GOT3 (cell line): ENCODE measurements around the gene FOXO3.

Experiments
- DNase-seq: peaks from one replicate; lab custom pipeline; 2025; ENCODE audit warnings: mixed read lengths; lab: John Stamatoyannopoulos, UW

FOXO3 gene

DNA sequence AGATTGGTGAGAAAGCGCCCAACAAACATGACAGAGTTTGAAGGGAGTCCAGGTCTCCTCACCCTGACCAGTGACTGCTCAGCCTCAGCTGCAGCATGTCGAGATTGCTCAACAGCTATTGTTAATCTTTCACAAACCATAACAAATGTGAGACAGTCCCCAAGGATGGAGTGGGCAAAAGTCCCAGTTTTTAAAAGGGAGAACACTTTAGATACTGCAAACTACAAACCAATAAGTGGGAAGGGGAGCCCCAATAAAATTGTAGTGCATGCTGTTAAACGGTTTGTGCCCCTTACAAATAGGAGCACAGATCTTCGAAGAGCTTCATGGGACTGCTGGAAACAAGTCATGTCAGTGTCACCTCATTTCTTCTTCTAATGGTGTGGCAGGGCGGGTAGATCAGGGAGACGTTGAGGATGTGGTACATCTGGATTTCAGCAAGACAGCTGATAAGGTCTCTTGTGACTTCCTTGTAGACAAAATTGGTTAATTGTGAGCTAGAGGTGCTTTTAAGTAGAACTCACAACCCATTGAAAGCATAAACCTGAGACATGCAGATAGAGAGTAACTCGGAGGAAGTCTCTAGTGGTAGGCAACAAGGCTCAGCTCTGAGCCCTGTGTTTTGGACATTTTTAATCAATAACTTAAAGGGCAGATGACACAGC is 153.5 kb downstream of the FOXO3 start:
- no peak for DNase-seq

GRCh38 chr6:108714766-108715414 is 154.2 kb downstream of the FOXO3 start:
- DNase-seq: no peak

DNA sequence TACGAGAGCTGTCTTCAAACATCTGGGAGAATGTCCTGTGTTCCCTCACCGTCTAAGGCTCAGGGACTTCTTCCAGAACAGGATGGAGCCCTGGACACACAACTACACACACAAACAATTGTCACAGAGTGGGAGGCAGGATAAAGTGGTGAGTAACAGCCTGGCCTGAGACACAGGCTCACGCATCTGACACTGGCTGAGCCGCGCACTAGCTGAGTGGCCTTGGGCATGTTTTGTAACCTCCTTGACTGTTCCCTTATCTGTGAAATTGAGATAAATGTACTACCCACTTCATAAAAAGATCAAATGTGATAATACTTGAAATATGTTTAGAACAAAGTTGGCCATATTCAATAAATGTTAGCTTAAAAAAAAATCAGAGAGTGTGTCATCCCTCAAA is 155.1 kb downstream of the FOXO3 start:
- no peak for DNase-seq

DNA sequence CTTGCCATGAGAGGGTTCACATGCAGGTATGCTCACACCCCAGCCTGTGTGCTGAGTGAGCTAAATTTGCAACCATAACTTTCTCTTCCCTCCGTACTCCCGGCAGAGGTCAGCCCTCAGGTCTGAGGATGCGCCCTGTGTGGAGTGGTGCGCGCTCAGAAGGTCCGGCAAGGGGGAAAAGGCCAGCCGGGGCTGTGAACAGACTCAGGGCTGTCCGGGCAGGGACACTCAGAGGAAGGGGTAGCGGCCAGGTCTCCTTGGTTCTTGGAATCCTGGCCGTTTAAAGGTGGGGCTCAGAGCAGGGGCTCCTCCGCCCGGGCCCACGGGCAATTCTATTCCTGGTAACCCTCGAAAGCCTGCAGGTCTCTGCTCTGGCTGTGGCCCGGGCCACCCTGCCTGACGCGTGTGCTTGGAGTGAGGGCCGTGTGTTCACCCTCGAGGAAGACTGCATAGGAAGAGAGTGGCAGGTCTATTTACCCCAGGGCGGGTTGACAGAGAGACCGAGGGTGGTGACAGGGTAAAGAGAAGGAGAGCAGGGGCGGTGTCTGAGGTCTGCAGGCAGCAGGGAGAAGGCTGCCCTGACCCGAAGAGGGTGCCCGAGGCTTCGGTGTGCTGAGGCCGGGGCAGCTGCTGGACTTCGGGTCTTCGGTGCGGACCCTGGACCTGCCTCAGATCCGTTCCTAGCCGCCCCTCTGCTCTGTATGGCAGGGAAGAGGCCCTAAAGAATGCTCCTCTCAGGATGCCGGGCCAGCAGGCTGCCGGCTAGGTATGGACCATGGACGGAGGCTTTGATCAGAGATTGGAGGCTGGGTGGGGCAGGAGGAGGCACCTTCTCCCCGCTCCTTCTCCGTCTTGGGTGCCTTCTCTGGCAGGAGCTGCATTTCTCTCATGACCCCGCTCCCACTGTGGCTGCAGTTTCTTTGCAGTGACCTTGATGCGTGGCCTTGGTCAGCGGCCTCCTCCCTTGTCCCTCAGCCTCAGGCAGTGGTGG is 156.4 kb downstream of the FOXO3 start:
- no peak for DNase-seq

DNA sequence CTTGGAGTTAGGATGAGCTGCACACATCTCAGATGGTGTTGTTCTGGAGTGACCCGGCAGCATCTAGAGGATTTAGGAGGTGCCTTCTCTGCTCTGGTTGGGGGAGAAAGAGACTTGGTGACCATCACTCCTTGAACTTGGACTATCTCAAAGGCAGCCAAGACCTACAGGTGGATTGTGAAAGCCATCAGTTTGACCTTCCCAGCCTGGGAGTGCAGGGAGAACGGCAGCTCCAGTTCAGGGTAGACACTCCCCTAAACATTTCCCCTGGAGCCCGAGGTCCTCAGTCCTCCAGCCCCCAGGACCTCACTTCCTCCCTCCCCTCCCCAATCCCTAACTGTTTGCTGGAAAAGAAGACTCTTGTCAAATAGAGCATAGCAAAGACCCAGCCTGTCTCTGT is 158.8 kb downstream of the FOXO3 start:
- no peak for DNase-seq

- DNase-seq: no peak
These were observed 160.1 kb downstream of the FOXO3 start for GRCh38 chr6:108720827-108721226.

DNA sequence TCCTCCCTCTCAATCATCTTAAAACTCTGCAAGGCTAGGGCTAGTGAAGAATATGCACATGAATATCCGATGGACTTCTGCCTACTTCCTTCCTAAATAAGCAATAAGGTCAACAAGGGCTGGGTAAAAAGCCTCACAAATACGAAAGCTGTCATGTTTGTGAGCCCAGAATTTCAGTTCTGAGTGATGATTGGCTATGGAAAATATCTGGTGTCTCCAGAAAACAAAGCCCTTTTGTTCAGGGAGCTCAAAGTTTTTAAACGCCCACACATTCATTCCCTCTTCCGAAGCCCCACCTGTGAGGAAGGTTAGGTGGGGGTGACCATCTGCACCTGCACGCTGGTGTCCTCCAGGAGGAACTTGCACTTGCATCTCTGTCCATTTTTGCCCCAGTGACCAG is 160.6 kb downstream of the FOXO3 start:
- no peak for DNase-seq

- no peak for DNase-seq
These were observed 162.9 kb downstream of the FOXO3 start for GRCh38 chr6:108723594-108723993.

- DNase-seq: no peak
These were observed 166.1 kb downstream of the FOXO3 start for GRCh38 chr6:108726726-108727339.

GRCh38 chr6:108727966-108728730 is 167.4 kb downstream of the FOXO3 start:
- no peak for DNase-seq

DNA sequence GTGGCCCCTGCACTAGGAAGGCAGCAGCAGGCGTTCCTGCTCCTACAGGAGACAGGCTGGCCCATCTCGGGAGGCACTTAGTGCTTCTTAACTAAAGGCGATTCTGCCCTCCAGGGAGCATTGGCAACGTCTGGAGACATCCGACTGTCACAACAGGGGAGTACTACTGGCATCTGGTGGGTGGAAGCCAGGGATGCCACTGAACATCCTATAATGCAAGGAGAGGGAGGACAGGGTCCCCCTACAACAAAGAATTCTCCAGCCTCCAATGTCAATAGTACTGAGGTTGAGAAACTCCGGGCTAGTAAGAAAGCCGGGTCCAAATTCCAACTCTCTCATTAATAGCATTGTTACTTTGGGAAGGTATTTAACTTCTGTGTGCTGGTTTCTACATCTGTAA is 168.1 kb downstream of the FOXO3 start:
- DNase-seq: no peak

GRCh38 chr6:108730635-108731515 is 170.2 kb downstream of the FOXO3 start:
- no peak for DNase-seq

GRCh38 chr6:108732091-108732870 is 171.6 kb downstream of the FOXO3 start:
- DNase-seq: no peak

DNA sequence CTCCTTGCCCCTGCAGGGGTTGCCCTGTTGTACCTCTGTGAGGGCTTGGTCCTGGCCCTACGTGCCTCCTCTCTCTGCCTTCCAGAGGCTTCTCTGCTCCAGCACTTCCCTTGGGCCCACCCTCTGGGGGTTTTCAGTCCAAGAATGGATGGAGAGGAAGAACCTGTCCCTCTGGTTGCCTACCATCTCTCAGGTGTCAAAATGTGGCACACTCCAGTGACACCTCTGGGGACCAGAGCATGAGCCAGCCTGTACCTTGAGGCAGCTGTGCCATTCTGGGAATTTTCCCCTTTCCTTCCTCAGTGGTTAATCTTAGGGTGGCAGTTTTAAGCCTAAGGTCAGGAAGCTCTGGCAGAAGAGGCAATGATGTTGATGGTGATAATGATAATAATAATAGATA is 172.3 kb downstream of the FOXO3 start:
- DNase-seq: no peak

DNA sequence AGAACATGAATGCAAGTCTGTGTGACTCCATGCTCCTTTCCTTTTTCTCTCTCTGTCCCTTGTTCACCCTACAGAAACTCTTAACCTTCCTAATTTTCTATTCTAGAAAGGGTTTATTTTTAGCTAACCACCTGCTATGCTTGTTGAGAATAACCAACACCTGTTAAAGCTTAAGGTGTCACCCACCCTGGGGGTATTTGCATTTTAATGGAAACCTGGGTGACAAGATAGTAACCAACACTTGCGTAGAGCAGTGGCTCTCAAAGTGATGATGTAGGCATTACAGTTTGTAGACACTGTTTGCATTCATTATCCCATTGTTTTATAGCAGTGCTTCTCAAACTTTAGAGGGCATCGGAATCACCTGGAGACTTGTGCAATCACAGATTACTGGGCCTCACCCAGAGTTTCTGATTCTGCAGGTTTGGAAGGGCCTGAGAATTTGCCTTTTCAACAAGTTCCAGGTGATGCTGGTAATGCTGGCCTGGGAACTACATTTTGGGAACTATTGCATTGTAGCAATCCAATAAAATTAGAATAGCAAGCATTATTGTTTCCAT is 173.1 kb downstream of the FOXO3 start:
- DNase-seq: no peak
